HEK293T (cell line): ENCODE measurements around the gene MKNK1.

Experiments used
- ARNT ChIP-seq: fragments of 450-650 bp; IDR thresholded peaks from 2 replicates; pipeline ENCODE4 v1.6.1; 2017; ENCODE audit warnings: mild to moderate bottlenecking
- ELF4 ChIP-seq: fragments of 450-650 bp; IDR thresholded peaks from 2 replicates; pipeline ENCODE4 v1.6.1; 2017; ENCODE audit warnings: antibody characterized with exemption
- FOXA1 ChIP-seq: fragments of 450-650 bp; IDR thresholded peaks from 2 replicates; pipeline ENCODE4 v1.6.1; 2016; ENCODE audit warnings: mild to moderate bottlenecking
- FOXM1 ChIP-seq: fragments of 450-650 bp; IDR thresholded peaks from 2 replicates; pipeline ENCODE4 v1.6.1; 2017; ENCODE audit warnings: mild to moderate bottlenecking, borderline replicate concordance
- NFRKB ChIP-seq: fragments of 450-650 bp; IDR thresholded peaks from 2 replicates; pipeline ENCODE4 v1.6.1; 2016; ENCODE audit warnings: mild to moderate bottlenecking, moderate library complexity
- PKNOX1 ChIP-seq: fragments of 450-650 bp; IDR thresholded peaks from 2 replicates; pipeline ENCODE4 v1.6.1; 2016
- SUZ12 ChIP-seq: fragments of 450-650 bp; IDR thresholded peaks from 2 replicates; pipeline ENCODE4 v1.6.1; 2016; ENCODE audit warnings: mild to moderate bottlenecking
- TARDBP ChIP-seq: fragments of 450-650 bp; IDR thresholded peaks from 2 replicates; pipeline ENCODE4 v1.6.1; 2016

- no peak for TF ChIP-seq NFRKB
- no peak for TF ChIP-seq TARDBP
- no peak for TF ChIP-seq FOXA1
- TF ChIP-seq ARNT: no peak
- no peak for TF ChIP-seq ELF4
- TF ChIP-seq PKNOX1: no peak
- no peak for TF ChIP-seq FOXM1
- TF ChIP-seq SUZ12: no peak
Observed at GRCh38 chr1:46547481-46548383, 56.3 kb downstream of the MKNK1 start.
